ENCODE measurements around the gene ECM1.

Gene ECM1

GRCh38 chr1:150507912-150508864 lies at the start of gene ECM1:
Gene ECM1 (plus strand): TSS chr1:150508109. CDS start chr1:150508210, 101 bp downstream.
- in situ Hi-C loops (cut with MboI; ENCODE audit: low sequenced_read_pairs) = no loop called here

- in situ Hi-C loops (cut with MboI; ENCODE audit: low sequenced_read_pairs) = no loop called here
Observed at GRCh38 chr1:150464422-150464826, 43.5 kb upstream of the ECM1 start.

- in situ Hi-C loops (cut with MboI; ENCODE audit: low sequenced_read_pairs) = no loop called here
Observed at GRCh38 chr1:150466964-150467363, 40.9 kb upstream of the ECM1 start.

GRCh38 chr1:150469291-150469690 lies 38.6 kb upstream of the ECM1 start:
- in situ Hi-C loops (cut with MboI; ENCODE audit: low sequenced_read_pairs) = no loop called here

- in situ Hi-C loops (cut with MboI; ENCODE audit: low sequenced_read_pairs) = no loop called here
Observed at GRCh38 chr1:150472601-150473200, 35.2 kb upstream of the ECM1 start.

- in situ Hi-C loops (cut with MboI; ENCODE audit: low sequenced_read_pairs) = no loop called here
Observed at GRCh38 chr1:150473659-150474058, 34.2 kb upstream of the ECM1 start.

- in situ Hi-C loops (cut with MboI; ENCODE audit: low sequenced_read_pairs) = no loop called here
Observed at GRCh38 chr1:150474869-150475268, 33.0 kb upstream of the ECM1 start.

- in situ Hi-C loops (cut with MboI; ENCODE audit: low sequenced_read_pairs) = no loop called here
Observed at GRCh38 chr1:150476754-150477153, 31.2 kb upstream of the ECM1 start.

- in situ Hi-C loops (cut with MboI; ENCODE audit: low sequenced_read_pairs) = no loop called here
Observed at GRCh38 chr1:150477320-150477719, 30.6 kb upstream of the ECM1 start.

GRCh38 chr1:150477733-150478132 lies 30.2 kb upstream of the ECM1 start:
- in situ Hi-C loops (cut with MboI; ENCODE audit: low sequenced_read_pairs) = no loop called here

- in situ Hi-C loops (cut with MboI; ENCODE audit: low sequenced_read_pairs) = no loop called here
Observed at GRCh38 chr1:150479370-150479769, 28.5 kb upstream of the ECM1 start.

GRCh38 chr1:150479927-150480352 lies 28.0 kb upstream of the ECM1 start:
- in situ Hi-C loops (cut with MboI; ENCODE audit: low sequenced_read_pairs) = no loop called here

- in situ Hi-C loops (cut with MboI; ENCODE audit: low sequenced_read_pairs) = no loop called here
Observed at GRCh38 chr1:150484431-150484830, 23.5 kb upstream of the ECM1 start.

- in situ Hi-C loops (cut with MboI; ENCODE audit: low sequenced_read_pairs) = no loop called here
Observed at GRCh38 chr1:150484861-150485260, 23.0 kb upstream of the ECM1 start.

GRCh38 chr1:150486966-150487762 lies 20.7 kb upstream of the ECM1 start, which contains the start of gene TARS2:
Gene TARS2 (plus strand): TSS chr1:150487419. CDS start chr1:150487451, 32 bp downstream.
- in situ Hi-C loops (cut with MboI; ENCODE audit: low sequenced_read_pairs) = no loop called here

- in situ Hi-C loops (cut with MboI; ENCODE audit: low sequenced_read_pairs) = no loop called here
Observed at GRCh38 chr1:150487763-150488115, 20.2 kb upstream of the ECM1 start.

- in situ Hi-C loops (cut with MboI; ENCODE audit: low sequenced_read_pairs) = no loop called here
Observed at GRCh38 chr1:150493175-150493574, 14.7 kb upstream of the ECM1 start.

GRCh38 chr1:150498342-150498741 lies 9.6 kb upstream of the ECM1 start:
- in situ Hi-C loops (cut with MboI; ENCODE audit: low sequenced_read_pairs) = no loop called here

- in situ Hi-C loops (cut with MboI; ENCODE audit: low sequenced_read_pairs) = no loop called here
Observed at GRCh38 chr1:150505431-150505830, 2.5 kb upstream of the ECM1 start.

- in situ Hi-C loops (cut with MboI; ENCODE audit: low sequenced_read_pairs) = no loop called here
Observed at GRCh38 chr1:150508982-150509381, 1.1 kb downstream of the ECM1 start.

GRCh38 chr1:150511551-150511950 lies 3.6 kb downstream of the ECM1 start:
- in situ Hi-C loops (cut with MboI; ENCODE audit: low sequenced_read_pairs) = no loop called here

Measured in HL-60/S4 (cell line).